Measurements from ENCODE around the gene LHFPL3.
"Not testable (repeated sequence)": the region's sequence is repeated elsewhere in the genome, so short reads cannot be mapped to it uniquely, and the experiment has no call there.

Gene LHFPL3

GRCh38 chr7:104625956-104626355, 297.6 kb downstream of the LHFPL3 start:
- DNase-seq: no peak

- DNase-seq: no peak
Observed at GRCh38 chr7:104627516-104627915, 299.1 kb downstream of the LHFPL3 start.

GRCh38 chr7:104628017-104628416, 299.6 kb downstream of the LHFPL3 start:
- no peak for DNase-seq

GRCh38 chr7:104629408-104629807, 301.0 kb downstream of the LHFPL3 start:
- DNase-seq: no peak

- DNase-seq: no peak
Observed at GRCh38 chr7:104640506-104640905, 312.1 kb downstream of the LHFPL3 start.

GRCh38 chr7:104642560-104642959, 314.2 kb downstream of the LHFPL3 start:
- DNase-seq: no peak

- DNase-seq: no peak
Observed at GRCh38 chr7:104643587-104644217, 315.3 kb downstream of the LHFPL3 start.

GRCh38 chr7:104650991-104651640, 322.7 kb downstream of the LHFPL3 start:
- DNase-seq: no peak

- no peak for DNase-seq
Observed at GRCh38 chr7:104652434-104652833, 324.0 kb downstream of the LHFPL3 start.

- no peak for DNase-seq
Observed at GRCh38 chr7:104652865-104653264, 324.5 kb downstream of the LHFPL3 start.

- DNase-seq: no peak
Observed at GRCh38 chr7:104653825-104654401, 325.5 kb downstream of the LHFPL3 start.

- no peak for DNase-seq
Observed at GRCh38 chr7:104655592-104655991, 327.2 kb downstream of the LHFPL3 start.

GRCh38 chr7:104656467-104656866, 328.1 kb downstream of the LHFPL3 start:
- DNase-seq: no peak

- DNase-seq: no peak
Observed at GRCh38 chr7:104657134-104657533, 328.7 kb downstream of the LHFPL3 start.

- no peak for DNase-seq
Observed at GRCh38 chr7:104661575-104661974, 333.2 kb downstream of the LHFPL3 start.

- no peak for DNase-seq
Observed at GRCh38 chr7:104664648-104665047, 336.2 kb downstream of the LHFPL3 start.

GRCh38 chr7:104677587-104677986, 349.2 kb downstream of the LHFPL3 start:
- no peak for DNase-seq

GRCh38 chr7:104679085-104679484, 350.7 kb downstream of the LHFPL3 start:
- DNase-seq: no peak

- no peak for DNase-seq
Observed at GRCh38 chr7:104686286-104686685, 357.9 kb downstream of the LHFPL3 start.

- DNase-seq: no peak
Observed at GRCh38 chr7:104694710-104695109, 366.3 kb downstream of the LHFPL3 start.

GRCh38 chr7:104695563-104695962, 367.2 kb downstream of the LHFPL3 start:
- no peak for DNase-seq

- no peak for DNase-seq
Observed at GRCh38 chr7:104700336-104700735, 371.9 kb downstream of the LHFPL3 start.

- not testable (repeated sequence) for DNase-seq
Observed at GRCh38 chr7:104721027-104721426, 392.6 kb downstream of the LHFPL3 start.

- DNase-seq: no peak
Observed at GRCh38 chr7:104723001-104723400, 394.6 kb downstream of the LHFPL3 start.

- no peak for DNase-seq
Observed at GRCh38 chr7:104758504-104758903, 430.1 kb downstream of the LHFPL3 start.
